Measurements from ENCODE around the gene MNS1.
"Not testable (repeated sequence)": the region's sequence is repeated elsewhere in the genome, so short reads cannot be mapped to it uniquely, and the experiment has no call there.

The MNS1 gene

GRCh38 chr15:56492236-56492635 lies 27.3 kb upstream of the MNS1 start:
- no peak overlapping the region for H3K4me3 ChIP-seq
- intact Hi-C loops (cut with DNase I; ENCODE audit: low total_unique reads), result no loop called here
- no peak for TF ChIP-seq CTCF (IDR thresholded peaks at IDR 0.05)
- H3K9me3 ChIP-seq, result no peaks in the 10 kb centered on the region
- H3K27ac ChIP-seq, result no peak overlapping the region
- DNase-seq, result no peak
- peaks cover 0 to 4% (median 0%) of the 10 kb centered on the region in 4 donors for H3K4me1 ChIP-seq
- H3K36me3 ChIP-seq, result no peaks in the 10 kb centered on the region
- no peaks in the 10 kb centered on the region for H3K27me3 ChIP-seq

- Histone ChIP-seq H3K36me3 (no peaks in the 10 kb centered on the region), H3K9me3 (no peaks in the 10 kb centered on the region), H3K4me1 (no peaks in the 10 kb centered on the region), H3K27me3 (no peaks in the 10 kb centered on the region), H3K27ac (no peak overlapping the region), H3K4me3 (no peak overlapping the region)
- intact Hi-C loops (cut with DNase I; ENCODE audit: low total_unique reads), result no loop called here
- DNase-seq, result peak in 1 of 2 donors; percentile 66
- TF ChIP-seq CTCF (IDR thresholded peaks at IDR 0.05), result peak; percentile 71 to 82
Measured at GRCh38 chr15:56491110-56491722, 26.3 kb upstream of the MNS1 start.

DNA sequence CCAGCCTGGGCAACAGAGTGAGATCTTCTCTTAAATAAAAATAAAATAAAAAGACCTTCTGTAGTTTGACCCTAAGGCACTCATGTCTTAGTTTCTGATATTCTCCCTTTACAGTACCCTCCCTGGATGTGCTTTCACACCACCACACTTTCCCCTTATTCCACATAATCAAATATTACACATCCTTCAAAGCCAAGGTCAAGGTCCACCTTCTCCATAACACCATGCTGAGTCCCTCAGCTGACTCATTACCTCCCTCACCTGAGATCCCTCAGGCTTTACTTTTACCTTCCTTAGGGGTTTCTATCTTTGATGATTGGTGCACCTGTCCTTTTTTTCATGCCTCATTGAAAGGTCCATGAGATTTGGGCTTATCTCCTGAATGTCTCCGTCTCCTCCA lies 25.5 kb upstream of the MNS1 start:
- Histone ChIP-seq H3K27me3 (no peaks in the 10 kb centered on the region), H3K9me3 (no peaks in the 10 kb centered on the region), H3K4me1 (no peaks in the 10 kb centered on the region), H3K36me3 (no peaks in the 10 kb centered on the region), H3K4me3 (no peak overlapping the region), H3K27ac (no peak overlapping the region)
- no peak for DNase-seq
- no peak for TF ChIP-seq CTCF (IDR thresholded peaks at IDR 0.05)
- intact Hi-C loops (cut with DNase I; ENCODE audit: low total_unique reads), result no loop called here

- H3K4me1 ChIP-seq; intact Hi-C loops (cut with DNase I; ENCODE audit: low total_unique reads); H3K4me3 ChIP-seq; H3K36me3 ChIP-seq; DNase-seq; H3K27me3 ChIP-seq; H3K27ac ChIP-seq; H3K9me3 ChIP-seq: not testable (repeated sequence)
Measured at GRCh38 chr15:56486206-56486605, 21.3 kb upstream of the MNS1 start.

DNA sequence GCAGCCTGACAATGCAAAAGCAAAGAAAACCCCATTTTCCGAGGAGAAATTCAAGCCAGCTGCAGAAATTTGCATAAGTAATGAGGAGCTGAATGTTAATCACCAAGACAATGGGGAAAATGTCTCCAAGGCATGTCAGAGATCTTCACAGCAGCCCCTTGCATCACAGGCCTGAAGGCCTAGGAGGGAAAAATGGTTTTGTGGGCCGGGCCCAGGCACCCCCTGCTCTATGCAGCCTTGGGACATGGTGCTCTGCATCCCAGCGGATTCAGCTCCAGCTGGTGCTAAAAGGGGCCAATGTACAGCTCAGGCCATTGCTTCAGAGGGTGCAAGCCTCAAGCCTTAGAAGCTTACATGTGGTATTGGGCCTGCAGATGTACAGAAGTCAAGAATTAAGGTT lies 20.5 kb upstream of the MNS1 start:
- H3K27me3 ChIP-seq; intact Hi-C loops (cut with DNase I; ENCODE audit: low total_unique reads); H3K4me1 ChIP-seq; H3K9me3 ChIP-seq; H3K27ac ChIP-seq; H3K4me3 ChIP-seq; H3K36me3 ChIP-seq; DNase-seq: not testable (repeated sequence)

DNA sequence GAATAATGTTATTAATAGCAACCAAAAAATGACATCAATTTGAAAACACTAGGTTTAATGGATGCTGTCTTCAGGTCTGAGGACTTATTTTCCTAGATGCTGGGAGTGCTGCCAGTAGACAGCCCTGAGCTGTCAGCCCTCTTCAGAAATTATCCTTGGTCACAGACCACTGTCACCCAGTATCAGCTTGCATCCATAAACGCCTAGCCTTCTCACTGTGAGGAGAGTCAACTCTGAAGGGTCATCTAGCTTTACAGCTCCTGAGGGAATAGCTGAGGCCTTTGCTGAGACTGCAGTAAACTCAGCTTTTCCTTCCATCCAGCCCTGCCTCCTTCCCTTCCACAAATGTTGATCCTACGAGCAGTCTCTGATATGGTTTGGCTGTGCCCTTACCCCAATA lies 19.4 kb upstream of the MNS1 start:
- Histone ChIP-seq H3K36me3 (no peaks in the 10 kb centered on the region), H3K9me3 (no peaks in the 10 kb centered on the region), H3K27me3 (no peaks in the 10 kb centered on the region), H3K4me1 (peaks cover 0 to 7% (median 0%) of the 10 kb centered on the region in 4 donors), H3K27ac (no peak overlapping the region), H3K4me3 (no peak overlapping the region)
- intact Hi-C loops (cut with DNase I; ENCODE audit: low total_unique reads), result no loop called here
- no peak for DNase-seq
- no peak for TF ChIP-seq CTCF (IDR thresholded peaks at IDR 0.05)

- DNase-seq, result no peak
- Histone ChIP-seq H3K27me3 (no peaks in the 10 kb centered on the region), H3K36me3 (no peaks in the 10 kb centered on the region), H3K9me3 (no peaks in the 10 kb centered on the region), H3K4me3 (no peak overlapping the region), H3K4me1 (no peaks in the 10 kb centered on the region), H3K27ac (no peak overlapping the region)
- no peak for TF ChIP-seq CTCF (IDR thresholded peaks at IDR 0.05)
- intact Hi-C loops (cut with DNase I; ENCODE audit: low total_unique reads), result no loop called here
Measured at GRCh38 chr15:56475351-56475750, 10.4 kb upstream of the MNS1 start.

Measured in tibial artery (tissue), 4 donors.